ENCODE results near the gene JPT2.

- TF ChIP-seq, protein P1, sequence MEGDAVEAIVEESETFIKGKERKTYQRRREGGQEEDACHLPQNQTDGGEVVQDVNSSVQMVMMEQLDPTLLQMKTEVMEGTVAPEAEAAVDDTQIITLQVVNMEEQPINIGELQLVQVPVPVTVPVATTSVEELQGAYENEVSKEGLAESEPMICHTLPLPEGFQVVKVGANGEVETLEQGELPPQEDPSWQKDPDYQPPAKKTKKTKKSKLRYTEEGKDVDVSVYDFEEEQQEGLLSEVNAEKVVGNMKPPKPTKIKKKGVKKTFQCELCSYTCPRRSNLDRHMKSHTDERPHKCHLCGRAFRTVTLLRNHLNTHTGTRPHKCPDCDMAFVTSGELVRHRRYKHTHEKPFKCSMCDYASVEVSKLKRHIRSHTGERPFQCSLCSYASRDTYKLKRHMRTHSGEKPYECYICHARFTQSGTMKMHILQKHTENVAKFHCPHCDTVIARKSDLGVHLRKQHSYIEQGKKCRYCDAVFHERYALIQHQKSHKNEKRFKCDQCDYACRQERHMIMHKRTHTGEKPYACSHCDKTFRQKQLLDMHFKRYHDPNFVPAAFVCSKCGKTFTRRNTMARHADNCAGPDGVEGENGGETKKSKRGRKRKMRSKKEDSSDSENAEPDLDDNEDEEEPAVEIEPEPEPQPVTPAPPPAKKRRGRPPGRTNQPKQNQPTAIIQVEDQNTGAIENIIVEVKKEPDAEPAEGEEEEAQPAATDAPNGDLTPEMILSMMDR (IDR thresholded peaks at IDR 0.05): no peak
- TF ChIP-seq POLR2A (IDR thresholded peaks at IDR 0.05): no peak
These were observed 13.9 kb downstream of the JPT2 start for GRCh38 chr16:1691956-1692355.

Data from suprapubic skin (tissue), 3 donors.